BLaER1 (cell line): ENCODE results near the gene FSIP1.

Source experiments
- H3K27ac ChIP-seq: shearing (Covaris generic); formaldehyde crosslinking; 2 replicates; pipeline ENCODE4 v1.8.1; 2022
- H3K27me3 ChIP-seq: shearing (Covaris generic); formaldehyde crosslinking; 2 replicates; pipeline ENCODE4 v1.8.1; 2022
- H3K36me3 ChIP-seq: shearing (Covaris generic); formaldehyde crosslinking; 2 replicates; pipeline ENCODE4 v1.8.1; 2022
- H3K4me1 ChIP-seq: shearing (Covaris generic); formaldehyde crosslinking; 2 replicates; pipeline ENCODE4 v1.8.1; 2022
- H3K4me2 ChIP-seq: shearing (Covaris generic); formaldehyde crosslinking; 2 replicates; pipeline ENCODE4 v1.8.1; 2022
- H3K4me3 ChIP-seq: shearing (Covaris generic); formaldehyde crosslinking; 2 replicates; pipeline ENCODE4 v1.8.1; 2022
- H3K9ac ChIP-seq: shearing (Covaris generic); formaldehyde crosslinking; 2 replicates; pipeline ENCODE4 v1.8.1; 2022
- H3K9me3 ChIP-seq: shearing (Covaris generic); formaldehyde crosslinking; 2 replicates; pipeline ENCODE4 v1.8.1; 2022
- H4K20me1 ChIP-seq: shearing (Covaris generic); formaldehyde crosslinking; 2 replicates; pipeline ENCODE4 v1.8.1; 2022
- Cebpa-rat ChIP-seq: shearing (Covaris generic); IDR thresholded peaks from 2 replicates; pipeline ENCODE4 v1.8.1; 2022

The FSIP1 gene

GRCh38 chr15:39672666-39673065 is 110.0 kb downstream of the FSIP1 start:
- no peak overlapping the region for H3K4me2 ChIP-seq
- no peaks in the 10 kb centered on the region for H3K36me3 ChIP-seq
- no peaks in the 10 kb centered on the region for H3K27me3 ChIP-seq
- H3K4me3 ChIP-seq, result no peak overlapping the region
- TF ChIP-seq Cebpa-rat, result no peak
- no peak overlapping the region for H3K9ac ChIP-seq
- no peaks in the 10 kb centered on the region for H3K9me3 ChIP-seq
- no peaks in the 10 kb centered on the region for H4K20me1 ChIP-seq
- no peak overlapping the region for H3K27ac ChIP-seq
- no peaks in the 10 kb centered on the region for H3K4me1 ChIP-seq

DNA sequence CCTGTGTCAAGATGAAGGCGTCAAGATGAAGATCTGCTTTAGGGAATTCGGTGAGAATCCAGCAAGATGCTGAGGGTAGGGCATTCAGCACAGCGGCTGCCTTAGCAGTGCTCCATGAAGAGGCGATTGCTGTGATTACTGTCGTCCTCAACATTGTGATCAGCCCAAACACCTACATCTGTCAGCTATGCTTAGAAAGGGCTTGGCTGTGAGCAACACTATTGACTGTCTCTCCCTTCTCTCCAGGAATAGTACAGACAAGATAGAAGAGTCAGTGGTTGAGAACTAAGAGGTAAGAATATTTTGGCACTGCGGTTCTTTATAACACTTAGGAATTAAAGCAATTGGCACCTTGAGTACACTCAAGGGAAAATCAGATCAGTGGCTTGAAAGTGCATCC is 110.5 kb downstream of the FSIP1 start:
- H3K27me3 ChIP-seq, result no peaks in the 10 kb centered on the region
- no peaks in the 10 kb centered on the region for H3K36me3 ChIP-seq
- no peak for TF ChIP-seq Cebpa-rat
- H3K9ac ChIP-seq, result no peak overlapping the region
- H3K4me1 ChIP-seq, result no peaks in the 10 kb centered on the region
- no peak overlapping the region for H3K4me2 ChIP-seq
- no peak overlapping the region for H3K4me3 ChIP-seq
- no peaks in the 10 kb centered on the region for H3K9me3 ChIP-seq
- no peaks in the 10 kb centered on the region for H4K20me1 ChIP-seq
- H3K27ac ChIP-seq, result no peak overlapping the region

DNA sequence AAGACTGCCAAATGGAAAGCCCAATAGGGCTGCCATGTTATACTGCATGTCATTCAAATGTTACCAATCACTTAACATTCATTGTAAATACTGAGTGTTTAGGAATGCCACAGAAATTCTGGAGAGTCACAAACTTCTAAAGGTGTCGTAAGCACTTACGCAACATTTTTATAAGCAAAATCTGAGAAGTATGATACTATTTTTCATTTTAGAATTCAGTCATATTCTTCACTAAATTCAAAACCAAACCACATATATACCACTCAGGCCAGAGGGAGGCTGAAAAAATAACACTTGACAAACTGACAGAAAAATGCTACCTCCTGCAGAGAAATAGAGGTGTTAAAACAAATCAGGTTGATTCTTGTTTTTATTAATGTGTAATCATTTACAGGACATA is 112.0 kb downstream of the FSIP1 start:
- no peaks in the 10 kb centered on the region for H3K9me3 ChIP-seq
- TF ChIP-seq Cebpa-rat, result no peak
- no peaks in the 10 kb centered on the region for H3K4me1 ChIP-seq

GRCh38 chr15:39669661-39670060 is 113.0 kb downstream of the FSIP1 start:
- no peaks in the 10 kb centered on the region for H3K27me3 ChIP-seq
- no peaks in the 10 kb centered on the region for H3K36me3 ChIP-seq
- no peak overlapping the region for H3K27ac ChIP-seq
- H3K9me3 ChIP-seq, result no peaks in the 10 kb centered on the region
- no peak overlapping the region for H3K4me3 ChIP-seq
- TF ChIP-seq Cebpa-rat, result no peak
- no peaks in the 10 kb centered on the region for H3K4me1 ChIP-seq
- no peak overlapping the region for H3K4me2 ChIP-seq
- no peaks in the 10 kb centered on the region for H4K20me1 ChIP-seq
- H3K9ac ChIP-seq, result no peak overlapping the region

More for the DNA sequence above, 112.0 kb downstream of the FSIP1 start:
- no peak overlapping the region for H3K27ac ChIP-seq
- no peaks in the 10 kb centered on the region for H3K27me3 ChIP-seq
- H3K4me2 ChIP-seq, result no peak overlapping the region
- H3K9ac ChIP-seq, result no peak overlapping the region
- no peak overlapping the region for H3K4me3 ChIP-seq
- no peaks in the 10 kb centered on the region for H4K20me1 ChIP-seq
- no peaks in the 10 kb centered on the region for H3K36me3 ChIP-seq

- H3K27ac ChIP-seq, result no peak overlapping the region
- no peak for TF ChIP-seq Cebpa-rat
- no peaks in the 10 kb centered on the region for H3K36me3 ChIP-seq
- no peaks in the 10 kb centered on the region for H3K9me3 ChIP-seq
- H3K4me1 ChIP-seq, result no peaks in the 10 kb centered on the region
- H4K20me1 ChIP-seq, result no peaks in the 10 kb centered on the region
- no peak overlapping the region for H3K9ac ChIP-seq
- no peaks in the 10 kb centered on the region for H3K27me3 ChIP-seq
- no peak overlapping the region for H3K4me2 ChIP-seq
- H3K4me3 ChIP-seq, result no peak overlapping the region
Measured at GRCh38 chr15:39669241-39669640, 113.4 kb downstream of the FSIP1 start.

- Histone ChIP-seq H3K4me1 (no peaks in the 10 kb centered on the region), H3K4me3 (no peak overlapping the region), H3K4me2 (no peak overlapping the region), H3K9me3 (no peaks in the 10 kb centered on the region), H3K27ac (no peak overlapping the region), H3K36me3 (no peaks in the 10 kb centered on the region), H3K27me3 (no peaks in the 10 kb centered on the region), H3K9ac (no peak overlapping the region), H4K20me1 (no peaks in the 10 kb centered on the region)
- TF ChIP-seq Cebpa-rat, result no peak
Measured at GRCh38 chr15:39668457-39668856, 114.2 kb downstream of the FSIP1 start.

- Histone ChIP-seq H3K27me3 (no peaks in the 10 kb centered on the region), H3K4me2 (no peak overlapping the region), H4K20me1 (no peaks in the 10 kb centered on the region), H3K36me3 (no peaks in the 10 kb centered on the region), H3K9ac (no peak overlapping the region), H3K9me3 (no peaks in the 10 kb centered on the region), H3K4me3 (no peak overlapping the region), H3K27ac (no peak overlapping the region), H3K4me1 (no peaks in the 10 kb centered on the region)
- TF ChIP-seq Cebpa-rat, result no peak
Measured at GRCh38 chr15:39667382-39668127, 115.1 kb downstream of the FSIP1 start.

DNA sequence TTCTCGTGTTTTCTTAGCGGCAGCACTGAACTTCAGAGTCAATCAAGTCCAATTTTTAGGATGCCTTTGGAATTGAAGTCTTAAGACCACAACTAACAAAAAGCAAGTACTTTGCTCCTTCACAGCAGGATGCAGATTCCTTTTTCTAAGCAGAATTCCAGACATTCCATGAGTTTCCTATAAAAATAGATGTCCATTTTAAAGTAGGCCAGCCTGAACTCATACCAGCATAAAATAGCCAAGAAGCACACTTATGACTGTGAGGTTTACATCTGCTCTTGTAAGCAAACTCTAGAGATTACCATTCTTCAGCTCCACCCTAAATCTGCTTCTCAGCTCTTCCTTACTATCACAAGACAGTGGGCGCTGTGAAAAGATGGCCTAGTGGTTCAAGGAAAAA is 116.0 kb downstream of the FSIP1 start:
- no peak overlapping the region for H3K4me3 ChIP-seq

GRCh38 chr15:39665629-39666250 is 116.9 kb downstream of the FSIP1 start:
- TF ChIP-seq Cebpa-rat, result no peak
- Histone ChIP-seq H3K4me3 (no peak overlapping the region), H3K36me3 (no peaks in the 10 kb centered on the region), H3K27me3 (no peaks in the 10 kb centered on the region), H3K9ac (no peak overlapping the region), H4K20me1 (no peaks in the 10 kb centered on the region), H3K27ac (no peak overlapping the region), H3K4me1 (no peaks in the 10 kb centered on the region), H3K9me3 (no peaks in the 10 kb centered on the region), H3K4me2 (no peak overlapping the region)

More for the DNA sequence above, 116.0 kb downstream of the FSIP1 start:
- Histone ChIP-seq H4K20me1 (no peaks in the 10 kb centered on the region), H3K4me1 (no peaks in the 10 kb centered on the region), H3K9me3 (no peaks in the 10 kb centered on the region), H3K9ac (no peak overlapping the region), H3K4me2 (no peak overlapping the region), H3K36me3 (no peaks in the 10 kb centered on the region), H3K27ac (no peak overlapping the region), H3K27me3 (no peaks in the 10 kb centered on the region)
- no peak for TF ChIP-seq Cebpa-rat

- Histone ChIP-seq H3K9ac (no peak overlapping the region), H3K4me2 (no peak overlapping the region), H3K36me3 (no peaks in the 10 kb centered on the region), H3K27me3 (no peaks in the 10 kb centered on the region), H3K9me3 (0 out of 2 replicates have a peak, but pooled peaks cover 5% of the 10 kb centered on the region), H3K4me3 (no peak overlapping the region), H4K20me1 (no peaks in the 10 kb centered on the region), H3K27ac (no peak overlapping the region), H3K4me1 (no peaks in the 10 kb centered on the region)
- TF ChIP-seq Cebpa-rat, result no peak
Measured at GRCh38 chr15:39663704-39664250, 118.9 kb downstream of the FSIP1 start.
